ENCODE measurements around the gene LGR4. TPM values are rescaled to one million over a fixed set of nuclear protein-coding genes. Genes with fewer than 3 reads are reported as not detected.
A peak's percentile ranks its signal among the peaks of the same experiment; 100 is the strongest.

Gene LGR4
- total RNA-seq, 1 donor from 2014 or later = 13.0 TPM

GRCh38 chr11:27514076-27514475 lies 41.5 kb upstream of the LGR4 start:
- H3K27ac ChIP-seq (replicated peaks) = peak overlapping the region; percentile 78
- DNase-seq = peak; percentile 44
- intact Hi-C loops (cut with micrococcal nuclease) = no loop called here

GRCh38 chr11:27513389-27513788 lies 40.8 kb upstream of the LGR4 start:
- Histone ChIP-seq H3K4me1 (peaks cover 50% of the 10 kb centered on the region), H3K36me3 (no peaks in the 10 kb centered on the region), H3K27ac (replicated peaks) (peak overlapping the region; percentile 78), H3K9me3 (replicated peaks) (peaks cover 4% of the 10 kb centered on the region), H3K4me3 (no peak overlapping the region), H3K27me3 (ENCODE audit: low read depth) (no peaks in the 10 kb centered on the region)
- DNase-seq = no peak
- no peak for TF ChIP-seq CTCF (IDR thresholded peaks at IDR 0.05; ENCODE audit: borderline replicate concordance)
- intact Hi-C loops (cut with micrococcal nuclease) = no loop called here

More at GRCh38 chr11:27514076-27514475, 41.5 kb upstream of the LGR4 start:
- Histone ChIP-seq H3K27me3 (ENCODE audit: low read depth) (no peaks in the 10 kb centered on the region), H3K9me3 (replicated peaks) (peaks cover 4% of the 10 kb centered on the region), H3K36me3 (no peaks in the 10 kb centered on the region), H3K4me1 (peaks cover 48% of the 10 kb centered on the region), H3K4me3 (peak overlapping the region; percentile 31)
- TF ChIP-seq CTCF (IDR thresholded peaks at IDR 0.05; ENCODE audit: borderline replicate concordance) = no peak

- TF ChIP-seq CTCF (IDR thresholded peaks at IDR 0.05; ENCODE audit: borderline replicate concordance) = no peak
- Histone ChIP-seq H3K27me3 (ENCODE audit: low read depth) (no peaks in the 10 kb centered on the region), H3K4me3 (no peak overlapping the region), H3K27ac (replicated peaks) (peak overlapping the region; percentile 78), H3K36me3 (no peaks in the 10 kb centered on the region), H3K9me3 (replicated peaks) (peaks cover 4% of the 10 kb centered on the region), H3K4me1 (peaks cover 61% of the 10 kb centered on the region)
- no peak for DNase-seq
- intact Hi-C loops (cut with micrococcal nuclease) = no loop called here
Observed at GRCh38 chr11:27512238-27512637, 39.6 kb upstream of the LGR4 start.

GRCh38 chr11:27509908-27510307 lies 37.3 kb upstream of the LGR4 start:
- intact Hi-C loops (cut with micrococcal nuclease) = no loop called here
- peaks cover 80% of the 10 kb centered on the region for H3K4me1 ChIP-seq
- DNase-seq = no peak

GRCh38 chr11:27507557-27508322 lies 35.1 kb upstream of the LGR4 start:
- no peaks in the 10 kb centered on the region for H3K27me3 ChIP-seq (ENCODE audit: low read depth)
- no peak for DNase-seq
- intact Hi-C loops (cut with micrococcal nuclease) = no loop called here
- peaks cover 79% of the 10 kb centered on the region for H3K4me1 ChIP-seq
- peak overlapping the region; percentile 92 for H3K4me3 ChIP-seq
- H3K27ac ChIP-seq (replicated peaks) = peak overlapping the region; percentile 94
- H3K36me3 ChIP-seq = peaks cover 3% of the 10 kb centered on the region
- no peaks in the 10 kb centered on the region for H3K9me3 ChIP-seq (replicated peaks)
- TF ChIP-seq CTCF (IDR thresholded peaks at IDR 0.05; ENCODE audit: borderline replicate concordance) = no peak

More at GRCh38 chr11:27509908-27510307, 37.3 kb upstream of the LGR4 start:
- no peak for TF ChIP-seq CTCF (IDR thresholded peaks at IDR 0.05; ENCODE audit: borderline replicate concordance)
- H3K9me3 ChIP-seq (replicated peaks) = no peaks in the 10 kb centered on the region
- H3K4me3 ChIP-seq = no peak overlapping the region
- no peaks in the 10 kb centered on the region for H3K27me3 ChIP-seq (ENCODE audit: low read depth)
- no peak overlapping the region for H3K27ac ChIP-seq (replicated peaks)
- no peaks in the 10 kb centered on the region for H3K36me3 ChIP-seq
